PC-3 (cell line): ENCODE measurements around the gene SPATA20. TPM values are rescaled to one million over a fixed set of nuclear protein-coding genes. Genes with fewer than 3 reads are reported as not detected.
A peak's percentile ranks its signal among the peaks of the same experiment; 100 is the strongest.

Experiments used
- ATAC-seq: fragments of 200-7000 bp; cut with Tn5 transposase; 2 replicates; pipeline ENCODE4 v1.9.1; 2020; ENCODE audit warnings: mild to moderate bottlenecking, moderate library complexity
- BruUV-seq: library from RNA; stranded (reverse); fragments of 400-500 nt; replicated peaks from 2 replicates; lab custom pipeline; 2021; lab: Mats Ljungman, UMichigan
- CTCF ChIA-PET: fragments of 300-600 bp; sonication (Branson Sonifier 250); formaldehyde crosslinking; loops from one replicate; lab custom pipeline; 2022; ENCODE audit warnings: antibody characterized with exemption; lab: Charles Lee
- POLR2A ChIA-PET: fragments of 300-600 bp; sonication (Branson Sonifier 250); formaldehyde crosslinking; loops from one replicate; lab custom pipeline; 2022; ENCODE audit warnings: antibody characterized with exemption; ENCODE audit not compliant: unreplicated experiment; lab: Charles Lee
- DNase-seq: peaks from one replicate; pipeline ENCODE4 v3.0.0-alpha.2; 2015
- H2AFZ ChIP-seq: fragments of 300-600 bp; sonication (generic); 2 replicates; pipeline ENCODE4 v1.6.0; 2016; ENCODE audit warnings: antibody characterized with exemption, low read length
- H3F3A ChIP-seq: fragments of 300-600 bp; sonication (generic); one replicate; pipeline ENCODE4 v1.6.0; 2017; ENCODE audit warnings: antibody characterized with exemption, low read length, control low read depth, mild to moderate bottlenecking; ENCODE audit not compliant: unreplicated experiment
- H3K27ac ChIP-seq: fragments of 300-600 bp; sonication (generic); 2 replicates; pipeline ENCODE4 v1.5.1; 2016; ENCODE audit warnings: mild to moderate bottlenecking, low read length
- H3K27me3 ChIP-seq: fragments of 300-600 bp; sonication (generic); 2 replicates; pipeline ENCODE4 v1.6.1; 2016; ENCODE audit warnings: low read length, mixed read lengths
- H3K36me3 ChIP-seq: fragments of 300-600 bp; sonication (generic); 2 replicates; pipeline ENCODE4 v1.6.1; 2016; ENCODE audit warnings: low read depth, mixed run types, low read length, mixed read lengths
- H3K4me1 ChIP-seq: fragments of 300-600 bp; sonication (generic); 2 replicates; pipeline ENCODE4 v1.5.1; 2016; ENCODE audit warnings: low read length; ENCODE audit not compliant: insufficient read depth
- H3K4me2 ChIP-seq: fragments of 300-600 bp; sonication (generic); 2 replicates; pipeline ENCODE4 v1.6.0; 2016; ENCODE audit warnings: low read length
- H3K4me3 ChIP-seq: fragments of 300-600 bp; sonication (generic); 2 replicates; pipeline ENCODE4 v1.5.1; 2016; ENCODE audit warnings: mild to moderate bottlenecking, low read length, mixed read lengths
- H3K79me2 ChIP-seq: fragments of 300-600 bp; sonication (generic); 2 replicates; pipeline ENCODE4 v1.6.1; 2017; ENCODE audit warnings: low read length, mixed read lengths
- H3K9ac ChIP-seq: fragments of 300-600 bp; sonication (generic); 2 replicates; pipeline ENCODE4 v1.6.0; 2016; ENCODE audit warnings: mild to moderate bottlenecking, low read length
- H3K9me2 ChIP-seq: fragments of 300-600 bp; sonication (generic); replicated peaks from 2 replicates; pipeline ENCODE4 v1.6.1; 2016; ENCODE audit warnings: mixed run types, low read length, mixed read lengths
- H3K9me3 ChIP-seq: fragments of 300-600 bp; sonication (generic); 2 replicates; pipeline ENCODE4 v1.6.1; 2016; ENCODE audit warnings: low read length, mixed read lengths
- H4K20me1 ChIP-seq: fragments of 300-600 bp; sonication (generic); 2 replicates; pipeline ENCODE4 v1.6.1; 2016; ENCODE audit warnings: low read length, mixed read lengths
- CTCF ChIP-seq: fragments of 300-600 bp; sonication (generic); conservative IDR thresholded peaks from 2 replicates; pipeline ENCODE4 v1.5.1; 2017; ENCODE audit warnings: antibody characterized with exemption, low read depth, mild to moderate bottlenecking, low read length
- EZH2 ChIP-seq: fragments of 300-600 bp; sonication (generic); IDR thresholded peaks from one replicate; pipeline ENCODE4 v1.6.1; 2017; ENCODE audit warnings: antibody characterized with exemption, mild to moderate bottlenecking, low read length; ENCODE audit not compliant: unreplicated experiment
- EZH2phosphoT487 ChIP-seq: fragments of 300-600 bp; sonication (generic); IDR thresholded peaks from 2 replicates; pipeline ENCODE4 v1.6.1; 2018; ENCODE audit warnings: mild to moderate bottlenecking, antibody characterized with exemption, low read length, borderline replicate concordance
- intact Hi-C: fragments of 100-400 bp; cut with micrococcal nuclease; formaldehyde crosslinking; loops from 2 replicates; pipeline ENCODE4 v1.9.0; 2023
- total RNA-seq: library from RNA; depleted of rRNA; stranded (reverse); fragments of >200 nt; gene quantifications from 2 replicates; pipeline ENCODE4 v1.2.3, GENCODE V29; 2014

SPATA20 gene
- total RNA-seq, 1 experiment from 2014 or later = 115 TPM

GRCh38 chr17:50534222-50534978 is 12.6 kb upstream of the SPATA20 start:
- Histone ChIP-seq H3K9me3 (no peaks in the 10 kb centered on the region), H3K27me3 (no peaks in the 10 kb centered on the region), H2AFZ (peak overlapping the region; percentile 75), H3K79me2 (peaks cover 35% of the 10 kb centered on the region), H3K36me3 (peaks cover 11% of the 10 kb centered on the region; the same call in 1 of the 2 replicates), H3K9me2 (no peaks in the 10 kb centered on the region), H3K27ac (peak overlapping the region; percentile 76), H3K9ac (peak overlapping the region; percentile 66), H3K4me3 (peak overlapping the region; percentile 78), H3K4me2 (peak overlapping the region; percentile 95), H4K20me1 (no peaks in the 10 kb centered on the region), H3F3A (no peaks in the 10 kb centered on the region), H3K4me1 (peaks cover 33% of the 10 kb centered on the region)
- TF ChIP-seq CTCF = peak; percentile 62
- no peak for TF ChIP-seq EZH2phosphoT487
- DNase-seq (peak; percentile 89), ATAC-seq (peak; percentile 85)
- ChIA-PET POLR2A (no interaction called here), CTCF (no interaction called here)
- intact Hi-C loops = no loop called here
- BruUV-seq = TSS peak; percentile 32

- H3K9me3 ChIP-seq = no peaks in the 10 kb centered on the region
- peaks cover 33% of the 10 kb centered on the region for H3K4me1 ChIP-seq
- no peaks in the 10 kb centered on the region for H3K9me2 ChIP-seq
- CTCF ChIA-PET = interaction anchor here (0.6 kb wide), 1 partner anchor 97 kb away, joined by 3 read pairs; no protein-coding TSS in a partner anchor
- H3F3A ChIP-seq = no peaks in the 10 kb centered on the region
- DNase-seq (no peak), ATAC-seq (no peak)
- POLR2A ChIA-PET = no interaction called here
- H3K9ac ChIP-seq = peak overlapping the region; percentile 66
- no peak for TF ChIP-seq CTCF
- TF ChIP-seq EZH2phosphoT487 = no peak
- no peak for TF ChIP-seq EZH2
- H4K20me1 ChIP-seq = no peaks in the 10 kb centered on the region
- peak overlapping the region; percentile 95 for H3K4me2 ChIP-seq
- peaks cover 11% of the 10 kb centered on the region; the same call in 1 of the 2 replicates for H3K36me3 ChIP-seq
- BruUV-seq = no TSS peak
- H2AFZ ChIP-seq = no peak overlapping the region
- no peaks in the 10 kb centered on the region for H3K27me3 ChIP-seq
- intact Hi-C loops = no loop called here
- H3K4me3 ChIP-seq = peak overlapping the region; percentile 78
- peak overlapping the region; percentile 19; the same call in 1 of the 2 replicates for H3K27ac ChIP-seq
- peaks cover 35% of the 10 kb centered on the region for H3K79me2 ChIP-seq
These were observed 12.0 kb upstream of the SPATA20 start for GRCh38 chr17:50534979-50535326.

GRCh38 chr17:50535407-50535806 is 11.6 kb upstream of the SPATA20 start:
- POLR2A ChIA-PET = no interaction called here
- BruUV-seq = no TSS peak
- H3K4me2 ChIP-seq = peak overlapping the region; percentile 95; the same call in 1 of the 2 replicates
- DNase-seq (no peak), ATAC-seq (no peak)
- TF ChIP-seq EZH2phosphoT487 (no peak), EZH2 (no peak), CTCF (no peak)
- H3K36me3 ChIP-seq = peaks cover 11% of the 10 kb centered on the region; the same call in 1 of the 2 replicates
- H4K20me1 ChIP-seq = no peaks in the 10 kb centered on the region
- no peak overlapping the region; the same call in 1 of the 2 replicates for H3K4me3 ChIP-seq
- H2AFZ ChIP-seq = no peak overlapping the region
- no peaks in the 10 kb centered on the region for H3F3A ChIP-seq
- intact Hi-C loops = no loop called here
- H3K79me2 ChIP-seq = peaks cover 35% of the 10 kb centered on the region
- H3K9ac ChIP-seq = no peak overlapping the region
- H3K27me3 ChIP-seq = no peaks in the 10 kb centered on the region
- CTCF ChIA-PET = interaction anchor here (0.6 kb wide), 1 partner anchor 97 kb away, joined by 3 read pairs; no protein-coding TSS in a partner anchor
- no peak overlapping the region for H3K27ac ChIP-seq
- H3K9me2 ChIP-seq = no peaks in the 10 kb centered on the region
- peaks cover 33% of the 10 kb centered on the region for H3K4me1 ChIP-seq
- H3K9me3 ChIP-seq = no peaks in the 10 kb centered on the region
